NCI-H2107 (cell line): ENCODE measurements around the gene TNPO1.
A peak's percentile ranks its signal among the peaks of the same experiment; 100 is the strongest.
"Not testable (repeated sequence)": the region's sequence is repeated elsewhere in the genome, so short reads cannot be mapped to it uniquely, and the experiment has no call there.

ENCODE experiments used
- DNase-seq: peaks from one replicate; lab custom pipeline; 2025; lab: John Stamatoyannopoulos, UW

The TNPO1 gene

GRCh38 chr5:72816284-72817075 lies at the start of gene TNPO1:
Gene TNPO1, plus strand, starts transcription at chr5:72816661. Its CDS starts 77 bp downstream, at chr5:72816738.
- peak; percentile 66 for DNase-seq

- no peak for DNase-seq
Measured at GRCh38 chr5:72767289-72768010, 49.0 kb upstream of the TNPO1 start.

- DNase-seq = no peak
Measured at GRCh38 chr5:72770266-72770665, 46.2 kb upstream of the TNPO1 start.

- no peak for DNase-seq
Measured at GRCh38 chr5:72776684-72777083, 39.8 kb upstream of the TNPO1 start.

GRCh38 chr5:72779520-72779919 lies 36.9 kb upstream of the TNPO1 start:
- no peak for DNase-seq

- DNase-seq = no peak
Measured at GRCh38 chr5:72783354-72783753, 33.1 kb upstream of the TNPO1 start.

GRCh38 chr5:72784129-72784528 lies 32.3 kb upstream of the TNPO1 start:
- no peak for DNase-seq

GRCh38 chr5:72785801-72786200 lies 30.7 kb upstream of the TNPO1 start:
- DNase-seq = no peak

- DNase-seq = no peak
Measured at GRCh38 chr5:72786676-72787075, 29.8 kb upstream of the TNPO1 start.

- DNase-seq = no peak
Measured at GRCh38 chr5:72788866-72789505, 27.5 kb upstream of the TNPO1 start.

GRCh38 chr5:72790186-72790585 lies 26.3 kb upstream of the TNPO1 start:
- no peak for DNase-seq

- DNase-seq = not testable (repeated sequence)
Measured at GRCh38 chr5:72792662-72793061, 23.8 kb upstream of the TNPO1 start.

- DNase-seq = no peak
Measured at GRCh38 chr5:72796001-72796400, 20.5 kb upstream of the TNPO1 start.

- DNase-seq = no peak
Measured at GRCh38 chr5:72799721-72800120, 16.7 kb upstream of the TNPO1 start.

- not testable (repeated sequence) for DNase-seq
Measured at GRCh38 chr5:72808637-72809036, 7.8 kb upstream of the TNPO1 start.

- no peak for DNase-seq
Measured at GRCh38 chr5:72811849-72812248, 4.6 kb upstream of the TNPO1 start.

- no peak for DNase-seq
Measured at GRCh38 chr5:72812488-72812887, 4.0 kb upstream of the TNPO1 start.

GRCh38 chr5:72814104-72814503 lies 2.4 kb upstream of the TNPO1 start:
- DNase-seq = no peak

- no peak for DNase-seq
Measured at GRCh38 chr5:72814864-72815263, 1.6 kb upstream of the TNPO1 start.

- DNase-seq = no peak
Measured at GRCh38 chr5:72815580-72816283, 729 bp upstream of the TNPO1 start.

- DNase-seq = no peak
Measured at GRCh38 chr5:72817076-72817481, 618 bp downstream of the TNPO1 start.

- DNase-seq = no peak
Measured at GRCh38 chr5:72817671-72818266, 1.3 kb downstream of the TNPO1 start.
